HG03378 (cell line): ENCODE measurements around the gene SLC35F4.

Source experiments
- ATAC-seq: cut with Tn5 transposase; IDR thresholded peaks from one replicate; pipeline ENCODE4 v1.9.1; 2021; ENCODE audit warnings: mild to moderate bottlenecking, moderate library complexity; ENCODE audit not compliant: unreplicated experiment

The SLC35F4 gene

DNA sequence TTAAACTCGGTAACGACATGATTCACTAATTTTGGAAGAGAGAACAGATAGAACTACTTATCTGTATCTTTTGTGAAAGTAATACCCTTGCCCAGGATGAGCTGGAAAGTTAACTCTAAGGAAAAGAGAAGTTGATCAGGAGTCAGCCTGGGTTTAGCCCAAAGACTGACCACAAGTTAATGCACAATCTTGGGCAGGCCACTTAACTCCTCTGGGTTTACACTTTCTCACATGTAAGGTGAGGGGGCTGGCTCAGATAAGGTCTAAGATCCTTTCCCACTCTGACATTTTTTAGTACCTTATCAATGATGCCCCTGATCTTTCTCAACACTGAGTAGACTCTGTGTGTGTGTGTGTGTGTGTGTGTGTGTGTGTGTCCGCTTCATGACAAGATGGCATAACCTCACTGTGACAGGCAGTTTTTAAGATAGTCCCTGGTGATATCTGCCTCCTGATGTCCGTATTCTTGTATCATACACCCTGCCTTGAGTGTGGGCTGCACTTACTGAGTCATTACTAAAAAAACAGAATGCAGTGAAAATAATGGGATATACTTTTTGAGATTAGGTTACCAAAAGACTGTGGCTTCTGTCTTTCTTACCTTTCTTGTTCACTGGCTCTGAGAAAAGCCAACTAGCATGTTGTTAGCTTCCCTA is 316.0 kb downstream of the SLC35F4 start:
- peak; percentile 59 for ATAC-seq

DNA sequence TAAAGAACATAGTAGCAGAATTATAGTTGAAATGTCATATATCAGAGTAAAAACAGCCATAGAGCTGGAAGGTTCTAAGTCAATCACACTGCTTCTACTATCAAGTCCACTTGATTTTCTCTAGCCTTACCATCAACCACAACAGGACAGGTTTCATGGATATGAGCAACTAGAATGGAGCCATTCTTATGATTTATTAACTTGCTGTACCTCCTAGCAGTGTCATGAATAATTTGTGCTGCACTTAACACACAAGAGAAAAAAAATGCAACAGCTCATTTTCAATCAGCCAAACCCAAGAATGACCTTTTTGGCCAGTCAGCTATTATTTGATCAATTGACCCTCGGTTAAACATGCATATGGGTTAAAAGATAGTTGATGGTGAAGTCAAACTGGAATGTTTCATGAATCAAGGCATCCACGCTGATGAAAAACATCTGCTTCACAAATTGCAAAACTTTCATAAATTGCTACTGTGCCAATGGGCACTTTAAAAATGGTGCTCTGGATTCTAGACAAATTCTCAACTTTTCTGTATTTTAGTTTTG is 316.8 kb downstream of the SLC35F4 start:
- ATAC-seq, result no peak

DNA sequence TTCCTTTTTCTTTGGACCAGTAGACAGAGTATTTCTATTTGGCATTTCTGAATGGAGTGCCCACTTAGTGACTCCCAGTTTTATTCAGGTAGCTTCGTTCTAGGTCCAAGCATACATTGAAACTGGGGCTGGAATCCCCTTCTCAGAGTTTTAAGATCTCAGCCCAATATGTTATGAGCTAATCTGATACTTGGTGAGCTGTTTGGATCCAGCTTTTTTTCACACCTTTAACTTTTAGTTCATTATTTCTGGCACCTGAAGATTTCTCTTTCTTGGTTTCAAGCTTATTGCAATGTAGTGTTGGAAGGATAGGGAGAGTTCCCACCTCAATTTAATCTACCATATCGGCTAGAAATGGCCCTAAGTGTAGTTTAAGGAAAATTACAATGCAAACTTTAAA is 318.8 kb downstream of the SLC35F4 start:
- no peak for ATAC-seq

DNA sequence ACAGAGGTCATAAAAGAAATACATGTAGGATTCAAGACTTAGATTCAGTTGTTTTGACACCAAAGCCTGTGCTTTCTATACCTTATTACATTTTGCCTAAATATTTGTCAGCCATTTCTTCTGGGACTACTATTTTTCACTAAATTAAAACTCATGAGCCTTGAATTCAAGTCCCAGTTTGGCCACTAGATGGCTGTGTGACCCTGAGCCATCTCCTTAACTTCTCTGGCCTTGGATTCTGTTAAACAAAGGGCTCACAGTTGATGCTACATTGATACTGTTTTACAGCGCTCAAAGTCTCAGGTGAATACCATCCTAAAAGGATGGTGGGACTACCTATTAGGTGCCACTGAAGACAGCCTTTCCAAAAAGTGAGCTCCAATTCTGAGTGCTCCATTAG is 332.7 kb downstream of the SLC35F4 start:
- peak; percentile 69 for ATAC-seq

DNA sequence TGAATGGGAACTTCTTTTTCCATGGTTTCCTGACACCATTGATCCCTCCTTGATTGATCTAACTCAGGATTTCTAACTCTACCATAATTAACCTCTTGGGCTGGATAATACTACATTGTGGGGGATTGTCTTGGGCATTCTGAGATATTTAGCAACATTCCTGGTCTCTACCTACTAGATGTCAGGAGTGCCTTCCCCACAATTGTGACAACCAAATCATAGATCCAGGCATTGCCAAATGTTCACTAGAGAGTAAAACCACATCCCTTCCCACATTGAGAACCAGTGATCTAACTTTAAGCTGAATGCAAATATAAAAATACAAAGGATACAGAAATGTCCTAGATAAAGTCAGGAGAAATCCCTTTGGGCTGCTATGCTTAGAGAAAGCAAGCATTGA is 335.3 kb downstream of the SLC35F4 start:
- ATAC-seq, result no peak

DNA sequence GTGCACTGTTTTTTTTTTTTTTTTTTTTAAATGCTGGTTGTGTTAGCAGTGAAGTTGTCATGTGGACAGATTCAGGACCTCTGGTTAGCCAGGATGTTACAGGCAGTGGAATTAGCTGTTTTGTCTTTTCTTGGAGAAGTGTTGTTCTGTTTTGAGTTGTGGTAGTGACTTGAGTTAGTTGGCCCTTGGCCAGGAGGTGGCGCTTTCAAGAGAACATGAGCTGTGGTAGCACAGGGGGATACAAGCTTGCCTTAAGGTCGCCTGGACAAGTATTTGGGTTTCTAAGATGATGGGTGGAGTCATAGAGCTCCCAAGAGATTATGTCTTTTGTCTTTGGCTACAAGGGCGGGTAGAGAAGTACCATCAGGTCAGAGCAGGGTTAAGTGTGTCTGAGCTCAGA is 338.9 kb downstream of the SLC35F4 start:
- no peak for ATAC-seq

DNA sequence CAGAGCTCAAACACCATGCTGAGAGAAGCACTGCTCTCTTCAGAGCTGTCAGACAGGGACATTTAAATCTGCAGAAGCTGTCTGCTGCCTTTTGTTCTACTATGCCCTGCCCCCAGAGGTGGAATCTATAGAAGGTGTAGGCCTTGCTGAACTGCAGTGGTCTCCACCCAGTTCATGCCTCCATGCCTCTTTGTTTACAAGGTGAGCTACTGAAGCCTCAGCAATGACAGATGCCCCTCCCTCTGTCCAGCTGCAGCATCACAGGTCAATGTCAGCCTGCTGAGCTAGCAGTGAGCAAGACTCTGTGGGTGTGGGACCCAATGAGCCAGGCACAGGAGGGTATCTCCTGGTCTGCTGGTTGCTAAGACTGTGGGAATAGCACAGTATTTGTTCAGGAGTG is 346.8 kb downstream of the SLC35F4 start:
- ATAC-seq, result no peak
